Endometrial microvascular endothelial cells (primary cell): ENCODE measurements around the gene GLRB. TPM values are rescaled to one million over a fixed set of nuclear protein-coding genes. Genes with fewer than 3 reads are reported as not detected.
"Not testable (repeated sequence)": the region's sequence is repeated elsewhere in the genome, so short reads cannot be mapped to it uniquely, and the experiment has no call there.

Source experiments
- in situ Hi-C: cut with HindIII; loops from 2 replicates; pipeline ENCODE4 v1.10.0; 2017; ENCODE audit warnings: low sequenced_read_pairs, low pct_unique_long_range_greater_than_20kb; ENCODE audit errors: inconsistent ontology term
- total RNA-seq: library from RNA; depleted of rRNA; stranded (reverse); fragments of >200 nt; gene quantifications from one replicate; pipeline ENCODE4 v1.2.3, GENCODE V29; 2015; ENCODE audit errors: inconsistent ontology term

Gene GLRB
- total RNA-seq, 1 donor from 2014 or later, result 4.0 TPM

GRCh38 chr4:157115613-157116335, 39.8 kb downstream of the GLRB start:
- in situ Hi-C loops, result no loop called here

GRCh38 chr4:157121401-157121800, 45.5 kb downstream of the GLRB start:
- in situ Hi-C loops, result no loop called here

GRCh38 chr4:157127571-157127970, 51.6 kb downstream of the GLRB start:
- in situ Hi-C loops, result no loop called here

- in situ Hi-C loops, result no loop called here
Measured at GRCh38 chr4:157128395-157128794, 52.4 kb downstream of the GLRB start.

- in situ Hi-C loops, result no loop called here
Measured at GRCh38 chr4:157141976-157142375, 66.0 kb downstream of the GLRB start.

- in situ Hi-C loops, result no loop called here
Measured at GRCh38 chr4:157143369-157143768, 67.4 kb downstream of the GLRB start.

GRCh38 chr4:157151711-157152110, 75.8 kb downstream of the GLRB start:
- in situ Hi-C loops, result no loop called here

GRCh38 chr4:157165935-157166610, 90.1 kb downstream of the GLRB start:
- in situ Hi-C loops, result no loop called here

- in situ Hi-C loops, result no loop called here
Measured at GRCh38 chr4:157170321-157170720, 94.4 kb downstream of the GLRB start.

- in situ Hi-C loops, result no loop called here
Measured at GRCh38 chr4:157172011-157172410, 96.1 kb downstream of the GLRB start.

- in situ Hi-C loops, result not testable (repeated sequence)
Measured at GRCh38 chr4:157180268-157180667, 104.3 kb downstream of the GLRB start.

GRCh38 chr4:157184300-157184699, 108.3 kb downstream of the GLRB start:
- in situ Hi-C loops, result no loop called here

GRCh38 chr4:157185363-157185762, 109.4 kb downstream of the GLRB start:
- in situ Hi-C loops, result no loop called here

- in situ Hi-C loops, result no loop called here
Measured at GRCh38 chr4:157195374-157195773, 119.4 kb downstream of the GLRB start.

GRCh38 chr4:157196046-157196445, 120.1 kb downstream of the GLRB start:
- in situ Hi-C loops, result no loop called here

GRCh38 chr4:157204634-157205244, 128.8 kb downstream of the GLRB start:
- in situ Hi-C loops, result no loop called here

GRCh38 chr4:157217708-157218107, 141.8 kb downstream of the GLRB start:
- in situ Hi-C loops, result no loop called here

GRCh38 chr4:157219711-157220370, 143.9 kb downstream of the GLRB start:
- in situ Hi-C loops, result no loop called here

GRCh38 chr4:157220371-157220881, 144.5 kb downstream of the GLRB start, which contains the start of gene GRIA2:
TSS of gene GRIA2 (plus strand) at chr4:157220728. CDS start at chr4:157221043, 315 bp downstream.
- in situ Hi-C loops, result no loop called here
